GM23338 (cell line): Measurements from ENCODE around the gene EML1.

Experiments used
- CREB1 ChIP-seq: fragments of 250-450 bp; sonication (Bioruptor Pico); IDR thresholded peaks from 2 replicates; pipeline ENCODE4 v1.5.0; 2020; ENCODE audit warnings: low read depth, mild to moderate bottlenecking, moderate library complexity
- CTCF ChIP-seq, 2 experiments: fragments of 200-600 bp in 1 of 2; sonication (generic) in 1 of 2; conservative IDR thresholded peaks; 2 replicates each; pipeline versions ENCODE4 v1.5.1 to v1.6.1; 2016 to 2017; ENCODE audit warnings: antibody characterized with exemption in 2 of 2, low read depth in 2 of 2, mild to moderate bottlenecking in 2 of 2, moderate library complexity in 1 of 2
- EZH2 ChIP-seq: fragments of 200-600 bp; sonication (generic); IDR thresholded peaks from one replicate; pipeline ENCODE4 v1.8.0; 2017; ENCODE audit warnings: antibody characterized with exemption, mild to moderate bottlenecking, low read depth; ENCODE audit not compliant: unreplicated experiment
- EZH2phosphoT487 ChIP-seq: fragments of 200-600 bp; sonication (generic); IDR thresholded peaks from one replicate; pipeline ENCODE4 v1.8.1; 2018; ENCODE audit warnings: antibody characterized with exemption; ENCODE audit not compliant: unreplicated experiment
- POLR2AphosphoS5 ChIP-seq: IDR thresholded peaks from 2 replicates; pipeline ENCODE4 v1.6.1; 2016; ENCODE audit warnings: antibody characterized with exemption, low read depth
- ZNF114 ChIP-seq: fragments of 250-450 bp; sonication (Bioruptor Pico); IDR thresholded peaks from 2 replicates; pipeline ENCODE4 v1.5.0; 2020; ENCODE audit warnings: mild to moderate bottlenecking, moderate library complexity
- ZNF331 ChIP-seq: fragments of 250-450 bp; sonication (Bioruptor Pico); IDR thresholded peaks from 2 replicates; pipeline ENCODE4 v1.5.0; 2020; ENCODE audit warnings: low read depth, mild to moderate bottlenecking, moderate library complexity
- TF ChIP-seq, protein P1 (sequence below): IDR thresholded peaks from one replicate; pipeline ENCODE4 v1.6.1; 2018; ENCODE audit warnings: antibody characterized with exemption; ENCODE audit not compliant: unreplicated experiment

GRCh38 chr14:99757331-99758070 is 35.7 kb upstream of the EML1 start:
- TF ChIP-seq POLR2AphosphoS5 (no peak), CTCF (conservative IDR thresholded peaks at IDR 0.05; ENCODE audit: low read depth in 2 of 2) (no peak), EZH2phosphoT487 (no peak), CREB1 (no peak), ZNF114 (CRISPR knock-in tag) (no peak), EZH2 (no peak), ZNF331 (CRISPR knock-in tag) (no peak)
- TF ChIP-seq, protein P1, sequence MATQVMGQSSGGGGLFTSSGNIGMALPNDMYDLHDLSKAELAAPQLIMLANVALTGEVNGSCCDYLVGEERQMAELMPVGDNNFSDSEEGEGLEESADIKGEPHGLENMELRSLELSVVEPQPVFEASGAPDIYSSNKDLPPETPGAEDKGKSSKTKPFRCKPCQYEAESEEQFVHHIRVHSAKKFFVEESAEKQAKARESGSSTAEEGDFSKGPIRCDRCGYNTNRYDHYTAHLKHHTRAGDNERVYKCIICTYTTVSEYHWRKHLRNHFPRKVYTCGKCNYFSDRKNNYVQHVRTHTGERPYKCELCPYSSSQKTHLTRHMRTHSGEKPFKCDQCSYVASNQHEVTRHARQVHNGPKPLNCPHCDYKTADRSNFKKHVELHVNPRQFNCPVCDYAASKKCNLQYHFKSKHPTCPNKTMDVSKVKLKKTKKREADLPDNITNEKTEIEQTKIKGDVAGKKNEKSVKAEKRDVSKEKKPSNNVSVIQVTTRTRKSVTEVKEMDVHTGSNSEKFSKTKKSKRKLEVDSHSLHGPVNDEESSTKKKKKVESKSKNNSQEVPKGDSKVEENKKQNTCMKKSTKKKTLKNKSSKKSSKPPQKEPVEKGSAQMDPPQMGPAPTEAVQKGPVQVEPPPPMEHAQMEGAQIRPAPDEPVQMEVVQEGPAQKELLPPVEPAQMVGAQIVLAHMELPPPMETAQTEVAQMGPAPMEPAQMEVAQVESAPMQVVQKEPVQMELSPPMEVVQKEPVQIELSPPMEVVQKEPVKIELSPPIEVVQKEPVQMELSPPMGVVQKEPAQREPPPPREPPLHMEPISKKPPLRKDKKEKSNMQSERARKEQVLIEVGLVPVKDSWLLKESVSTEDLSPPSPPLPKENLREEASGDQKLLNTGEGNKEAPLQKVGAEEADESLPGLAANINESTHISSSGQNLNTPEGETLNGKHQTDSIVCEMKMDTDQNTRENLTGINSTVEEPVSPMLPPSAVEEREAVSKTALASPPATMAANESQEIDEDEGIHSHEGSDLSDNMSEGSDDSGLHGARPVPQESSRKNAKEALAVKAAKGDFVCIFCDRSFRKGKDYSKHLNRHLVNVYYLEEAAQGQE, result no peak
